Lower leg skin (tissue), 3 donors: ENCODE data around the gene SLC7A4.

Experiments used
- CTCF ChIP-seq, 3 donors: fragments of 450-650 bp; IDR thresholded peaks; one replicate each; pipeline ENCODE4 v1.5.1; 2016; ENCODE audit warnings: antibody characterized with exemption in 3 of 3, mild to moderate bottlenecking in 3 of 3, moderate library complexity in 2 of 3
- POLR2A ChIP-seq, 2 donors: fragments of 450-650 bp; IDR thresholded peaks; one replicate each; pipeline ENCODE4 v1.6.1; 2016 to 2017; ENCODE audit warnings: antibody characterized with exemption in 2 of 2, mild to moderate bottlenecking in 1 of 2, moderate library complexity in 1 of 2

GRCh38 chr22:21068681-21069276 lies 36.4 kb upstream of the SLC7A4 start:
- TF ChIP-seq POLR2A (IDR thresholded peaks at IDR 0.05) = no peak
- TF ChIP-seq CTCF (IDR thresholded peaks at IDR 0.05) = no peak
